ENCODE data around the gene PACC1.

DNA sequence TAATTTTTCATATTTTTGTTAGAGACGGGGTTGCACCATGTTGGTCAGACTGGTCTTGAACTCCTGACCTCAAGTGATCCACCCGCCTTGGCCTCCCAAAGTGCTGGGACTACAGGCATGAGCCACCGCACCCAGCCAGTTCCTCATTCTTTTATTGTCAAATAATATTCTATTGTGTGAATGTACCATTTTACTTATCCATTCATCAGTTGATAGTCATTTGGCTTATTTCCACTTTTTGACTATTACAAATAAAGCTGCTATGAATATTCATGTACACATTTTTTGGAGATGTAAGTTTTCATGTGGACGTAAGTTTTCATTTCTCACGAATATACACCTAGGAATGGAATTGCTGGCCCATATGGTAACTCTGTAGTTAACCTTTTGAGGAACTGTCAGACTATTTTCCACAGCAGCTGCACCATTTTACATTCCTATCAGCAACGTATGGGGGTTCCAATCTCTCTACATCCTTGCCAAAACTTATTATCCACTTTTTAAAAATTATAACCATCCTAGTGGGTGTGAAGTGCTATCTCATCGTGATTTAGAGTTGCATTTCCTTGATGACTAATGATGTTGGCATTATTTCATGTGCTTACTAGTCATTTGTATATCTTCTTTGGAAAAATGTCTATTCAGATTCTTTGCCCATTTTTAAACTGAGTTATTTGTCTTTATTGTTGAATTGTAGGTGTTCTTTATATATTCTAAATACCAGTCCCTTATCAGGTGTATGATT, 12.7 kb downstream of the PACC1 start:
- TF ChIP-seq POLR2AphosphoS5 (IDR thresholded peaks at IDR 0.05; ENCODE audit: low read depth, low read length) = no peak
- TF ChIP-seq POU2F2 (IDR thresholded peaks at IDR 0.05; ENCODE audit: low read depth, low read length) = no peak
- TF ChIP-seq POLR2A (IDR thresholded peaks at IDR 0.05; ENCODE audit: low read depth, low read length) = no peak
- TF ChIP-seq TAF1 (IDR thresholded peaks at IDR 0.05; ENCODE audit: low read depth, low read length) = no peak
- TF ChIP-seq SPI1 (IDR thresholded peaks at IDR 0.05; ENCODE audit: low read depth, low read length) = no peak
- TF ChIP-seq PAX5 (IDR thresholded peaks at IDR 0.05; ENCODE audit: insufficient read depth, low read length, severe bottlenecking) = no peak
